Tibial artery (tissue), 4 donors: Measurements from ENCODE around the gene PRDM12.

Experiments used
- DNase-seq, 2 donors: peaks; one replicate each; pipeline ENCODE4 v3.0.0-alpha.2; 2019
- H3K27ac ChIP-seq, 2 donors: fragments of 200-600 bp; sonication (generic) in 1 of 2; 1 replicate in 1 of 2; 2 replicates in 1 of 2; pipeline ENCODE4 v1.5.1; 2018 to 2019; ENCODE audit warnings: mild to moderate bottlenecking in 1 of 2
- H3K27me3 ChIP-seq, 2 donors: fragments of 200-600 bp; sonication (generic) in 1 of 2; one replicate each; pipeline versions ENCODE4 v1.5.1 to v1.6.0; 2016 to 2019
- H3K36me3 ChIP-seq, 3 donors: fragments of 200-600 bp; sonication (generic) in 2 of 3; one replicate each; pipeline ENCODE4 v1.5.1; 2016 to 2019; ENCODE audit warnings: mild to moderate bottlenecking in 2 of 3
- H3K4me1 ChIP-seq, 4 donors: fragments of 200-600 bp; sonication (generic) in 2 of 4; 1 replicate in 3 of 4; 2 replicates in 1 of 4; pipeline ENCODE4 v1.5.1; 2016 to 2019
- H3K4me3 ChIP-seq, 2 donors: fragments of 200-600 bp; sonication (generic) in 1 of 2; 1 replicate in 1 of 2; 2 replicates in 1 of 2; pipeline ENCODE4 v1.5.1; 2018 to 2019; ENCODE audit warnings: mild to moderate bottlenecking in 2 of 2
- H3K9me3 ChIP-seq, 3 donors: fragments of 200-600 bp; sonication (generic) in 1 of 3; one replicate each; pipeline ENCODE4 v1.5.1; 2016 to 2019
- intact Hi-C: fragments of 100-400 bp; cut with DNase I; formaldehyde crosslinking; loops from one replicate; pipeline ENCODE4 v1.15.0; 2023; ENCODE audit warnings: low total_unique reads
- TF ChIP-seq, protein P1 (sequence below), 2 experiments: fragments of 200-600 bp in 1 of 2; fragments of 450-650 bp in 1 of 2; IDR thresholded peaks; one replicate each; pipeline ENCODE4 v1.5.1; 2017 to 2019; ENCODE audit warnings: antibody characterized with exemption in 2 of 2, mild to moderate bottlenecking in 1 of 2, moderate library complexity in 1 of 2

Gene PRDM12

DNA sequence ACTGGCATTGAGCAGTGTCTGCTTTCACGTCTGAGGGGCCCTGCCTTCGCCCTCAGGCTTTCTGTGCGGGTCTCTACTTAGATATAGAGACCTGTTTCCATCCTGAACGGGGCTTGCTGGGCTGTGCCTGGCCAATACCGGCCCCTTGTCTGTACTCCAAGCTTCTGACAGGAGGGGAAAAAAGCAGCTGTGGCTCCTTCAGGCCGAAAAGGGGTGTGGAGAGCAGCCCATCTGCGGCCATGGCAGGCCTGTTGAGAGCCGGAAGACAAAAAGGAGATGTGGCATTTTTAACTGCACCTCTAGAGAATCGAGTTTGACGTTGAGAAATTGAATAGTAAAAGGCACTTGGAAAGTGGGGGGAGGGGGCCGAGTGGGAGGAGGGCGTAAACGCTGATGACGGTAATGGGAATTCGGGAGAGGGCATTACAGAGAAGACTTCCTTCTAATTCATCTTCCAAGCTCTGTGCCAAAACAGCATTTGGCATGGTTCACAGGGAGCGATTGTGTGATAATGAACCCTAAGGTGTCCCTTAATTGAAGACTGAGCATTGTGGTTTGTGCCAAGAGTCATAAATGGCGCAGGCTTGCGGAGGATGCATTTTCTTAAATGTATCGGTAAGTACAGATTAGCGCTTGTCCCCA is 25.1 kb upstream of the PRDM12 start:
- no peak overlapping the region for H3K4me3 ChIP-seq
- H3K9me3 ChIP-seq, result no peaks in the 10 kb centered on the region
- no peaks in the 10 kb centered on the region for H3K27me3 ChIP-seq
- H3K4me1 ChIP-seq, result no peaks in the 10 kb centered on the region
- H3K36me3 ChIP-seq, result peaks cover 34 to 45% (median 39%) of the 10 kb centered on the region in 3 donors
- no peak overlapping the region for H3K27ac ChIP-seq
- TF ChIP-seq, protein P1, sequence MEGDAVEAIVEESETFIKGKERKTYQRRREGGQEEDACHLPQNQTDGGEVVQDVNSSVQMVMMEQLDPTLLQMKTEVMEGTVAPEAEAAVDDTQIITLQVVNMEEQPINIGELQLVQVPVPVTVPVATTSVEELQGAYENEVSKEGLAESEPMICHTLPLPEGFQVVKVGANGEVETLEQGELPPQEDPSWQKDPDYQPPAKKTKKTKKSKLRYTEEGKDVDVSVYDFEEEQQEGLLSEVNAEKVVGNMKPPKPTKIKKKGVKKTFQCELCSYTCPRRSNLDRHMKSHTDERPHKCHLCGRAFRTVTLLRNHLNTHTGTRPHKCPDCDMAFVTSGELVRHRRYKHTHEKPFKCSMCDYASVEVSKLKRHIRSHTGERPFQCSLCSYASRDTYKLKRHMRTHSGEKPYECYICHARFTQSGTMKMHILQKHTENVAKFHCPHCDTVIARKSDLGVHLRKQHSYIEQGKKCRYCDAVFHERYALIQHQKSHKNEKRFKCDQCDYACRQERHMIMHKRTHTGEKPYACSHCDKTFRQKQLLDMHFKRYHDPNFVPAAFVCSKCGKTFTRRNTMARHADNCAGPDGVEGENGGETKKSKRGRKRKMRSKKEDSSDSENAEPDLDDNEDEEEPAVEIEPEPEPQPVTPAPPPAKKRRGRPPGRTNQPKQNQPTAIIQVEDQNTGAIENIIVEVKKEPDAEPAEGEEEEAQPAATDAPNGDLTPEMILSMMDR (IDR thresholded peaks at IDR 0.05), result no peak
- intact Hi-C loops, result no loop called here
- no peak for DNase-seq

DNA sequence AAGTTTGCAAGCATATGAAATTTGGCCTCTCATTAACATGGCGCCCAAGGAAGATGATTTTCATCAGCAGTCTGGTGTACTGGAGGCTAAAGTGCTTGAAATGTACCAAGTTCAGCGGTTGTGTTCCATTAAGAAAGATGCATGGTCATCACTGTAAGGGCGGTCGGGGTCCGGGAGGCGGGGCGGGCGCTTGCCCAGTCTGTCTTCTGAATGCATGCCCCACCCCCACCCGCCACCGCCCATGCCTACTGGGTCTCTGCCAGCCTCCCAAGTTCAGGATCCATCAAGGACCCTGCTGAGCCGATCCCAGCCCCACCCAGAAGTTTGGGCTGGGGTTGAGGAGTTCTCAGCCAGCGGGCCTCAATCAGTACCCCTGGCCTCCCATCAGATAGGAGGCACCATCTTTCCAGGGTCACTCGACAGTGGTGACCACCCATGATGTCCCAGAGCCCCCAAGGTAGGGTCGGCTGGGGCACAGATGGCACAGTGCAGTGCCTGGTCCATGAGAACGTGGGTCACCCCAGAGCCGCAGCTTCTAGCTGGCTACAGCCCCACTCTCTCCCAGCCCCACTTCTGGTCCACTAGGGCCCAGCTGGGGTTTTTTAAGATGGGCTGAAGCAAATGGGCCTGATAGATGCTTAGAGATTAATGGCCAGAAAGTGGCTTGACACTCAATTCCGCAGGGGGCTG is 24.4 kb upstream of the PRDM12 start:
- H3K27ac ChIP-seq, result no peak overlapping the region
- no peaks in the 10 kb centered on the region for H3K4me1 ChIP-seq
- no peaks in the 10 kb centered on the region for H3K27me3 ChIP-seq
- no peaks in the 10 kb centered on the region for H3K9me3 ChIP-seq
- no peak overlapping the region for H3K4me3 ChIP-seq
- H3K36me3 ChIP-seq, result peaks cover 26 to 37% (median 33%) of the 10 kb centered on the region in 3 donors
- no peak for DNase-seq
- TF ChIP-seq, protein P1 (IDR thresholded peaks at IDR 0.05), result no peak
- intact Hi-C loops, result no loop called here

DNA sequence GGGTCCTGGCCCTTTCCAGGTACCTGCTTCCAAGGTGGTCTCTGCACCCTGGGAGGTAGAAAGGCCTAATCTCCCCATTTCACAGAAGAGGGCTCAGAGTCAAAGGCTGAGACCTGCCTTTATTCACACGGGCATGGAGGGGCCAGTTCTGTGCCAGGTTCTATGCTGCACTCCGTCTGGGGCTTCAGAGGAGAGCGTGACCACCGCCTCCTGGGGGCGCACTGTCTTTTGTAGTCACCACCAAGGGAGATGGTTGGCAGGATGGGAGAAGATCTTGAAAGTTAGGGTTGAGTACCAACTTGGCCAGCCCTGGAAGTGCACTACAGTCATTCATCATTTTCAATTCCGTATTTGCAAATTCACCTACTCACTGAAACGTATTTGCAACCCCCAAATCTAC is 23.7 kb upstream of the PRDM12 start:
- H3K27ac ChIP-seq, result no peak overlapping the region
- no peaks in the 10 kb centered on the region for H3K27me3 ChIP-seq
- no peaks in the 10 kb centered on the region for H3K4me1 ChIP-seq
- DNase-seq, result no peak
- no peak overlapping the region for H3K4me3 ChIP-seq
- H3K36me3 ChIP-seq, result peaks cover 20 to 31% (median 27%) of the 10 kb centered on the region in 3 donors
- TF ChIP-seq, protein P1 (IDR thresholded peaks at IDR 0.05), result no peak
- intact Hi-C loops, result no loop called here
- no peaks in the 10 kb centered on the region for H3K9me3 ChIP-seq

DNA sequence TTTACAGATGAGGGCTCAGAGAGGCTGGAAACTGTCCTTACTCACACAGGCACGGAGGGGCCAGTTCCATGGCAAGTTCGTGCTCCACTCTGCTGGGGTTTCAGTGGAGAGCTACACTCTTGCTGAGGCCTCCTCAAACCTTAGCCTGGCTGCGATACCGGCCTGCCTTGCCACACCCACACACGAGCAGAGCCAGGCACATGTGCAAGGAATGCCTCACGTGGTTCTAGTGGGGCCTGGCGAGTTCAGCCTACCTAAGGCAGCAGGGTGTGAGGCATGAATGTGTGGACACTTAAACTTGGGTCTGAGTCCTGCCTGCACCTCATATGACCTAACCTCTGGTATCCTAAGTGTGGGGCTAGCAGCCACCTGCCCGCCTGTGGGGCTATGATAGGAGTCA is 21.5 kb upstream of the PRDM12 start:
- Histone ChIP-seq H3K36me3 (peaks cover 8 to 12% (median 8%) of the 10 kb centered on the region in 3 donors), H3K4me3 (no peak overlapping the region), H3K27ac (no peak overlapping the region), H3K9me3 (peaks cover 0 to 5% (median 0%) of the 10 kb centered on the region in 3 donors), H3K4me1 (no peaks in the 10 kb centered on the region), H3K27me3 (peaks cover 0 to 11% of the 10 kb centered on the region in 2 donors)
- no peak for DNase-seq
- TF ChIP-seq, protein P1 (IDR thresholded peaks at IDR 0.05), result no peak
- intact Hi-C loops, result no loop called here

DNA sequence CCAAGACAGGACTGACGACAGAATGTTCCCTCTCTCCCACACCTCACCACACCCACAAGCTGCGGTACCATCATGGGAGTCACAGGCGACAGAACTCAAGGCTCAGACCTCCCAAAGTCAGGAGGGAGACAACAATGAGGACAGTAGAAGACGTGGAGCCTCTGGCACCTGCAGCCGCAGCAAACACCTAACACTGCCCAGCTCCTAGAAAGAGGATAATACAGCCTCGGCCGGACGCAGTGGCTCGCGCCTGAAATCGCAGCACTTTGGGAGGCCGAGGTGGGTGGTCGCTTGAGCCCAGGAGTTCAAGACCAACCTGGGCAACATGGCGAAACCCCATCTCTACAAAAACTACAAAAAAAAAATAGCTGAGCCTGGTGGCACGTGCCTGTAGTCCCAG is 13.2 kb upstream of the PRDM12 start:
- TF ChIP-seq, protein P1 (IDR thresholded peaks at IDR 0.05), result no peak
- H3K36me3 ChIP-seq, result no peaks in the 10 kb centered on the region
- no peak overlapping the region for H3K4me3 ChIP-seq
- H3K27ac ChIP-seq, result no peak overlapping the region
- intact Hi-C loops, result no loop called here
- peaks cover 0 to 4% (median 0%) of the 10 kb centered on the region in 3 donors for H3K9me3 ChIP-seq
- DNase-seq, result no peak
- no peaks in the 10 kb centered on the region for H3K4me1 ChIP-seq
- H3K27me3 ChIP-seq, result peaks cover 0 to 58% of the 10 kb centered on the region in 2 donors
